GM12864 (cell line): ENCODE data around the gene ADAMTS5.

Experiments used
- DNase-seq: peaks from one replicate; pipeline ENCODE4 v3.0.0-alpha.2; 2011; ENCODE audit warnings: low read depth
- H3K4me3 ChIP-seq: 2 replicates; pipeline ENCODE4 v1.5.1; 2011; ENCODE audit warnings: mild to moderate bottlenecking, low read depth, low read length, control low read depth
- TF ChIP-seq, protein P1 (sequence below): IDR thresholded peaks from 2 replicates; pipeline ENCODE4 v1.5.1; 2011; ENCODE audit warnings: low read depth, mild to moderate bottlenecking, moderate library complexity, low read length, control low read depth, inconsistent platforms; ENCODE audit errors: missing control alignments

ADAMTS5 gene

DNA sequence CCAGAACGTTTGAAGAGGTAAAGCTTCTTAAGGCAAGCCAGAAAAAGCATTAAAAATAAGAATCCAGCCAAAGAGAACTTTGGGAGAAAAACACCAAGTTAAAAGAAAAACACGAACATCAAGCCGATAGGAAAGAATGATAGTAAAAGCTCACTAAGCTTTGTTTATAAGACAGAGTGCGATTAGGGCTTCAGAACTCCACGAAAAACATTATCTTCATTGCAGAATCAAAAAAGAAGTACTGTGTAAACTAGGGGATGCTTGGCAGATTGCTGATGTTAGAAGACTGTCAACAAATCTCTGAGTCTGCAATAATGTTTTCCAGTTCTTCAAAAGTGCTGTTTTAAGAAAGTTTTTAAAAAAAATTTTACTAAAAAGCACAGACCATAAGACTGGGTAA is 30.2 kb downstream of the ADAMTS5 start:
- TF ChIP-seq, protein P1, sequence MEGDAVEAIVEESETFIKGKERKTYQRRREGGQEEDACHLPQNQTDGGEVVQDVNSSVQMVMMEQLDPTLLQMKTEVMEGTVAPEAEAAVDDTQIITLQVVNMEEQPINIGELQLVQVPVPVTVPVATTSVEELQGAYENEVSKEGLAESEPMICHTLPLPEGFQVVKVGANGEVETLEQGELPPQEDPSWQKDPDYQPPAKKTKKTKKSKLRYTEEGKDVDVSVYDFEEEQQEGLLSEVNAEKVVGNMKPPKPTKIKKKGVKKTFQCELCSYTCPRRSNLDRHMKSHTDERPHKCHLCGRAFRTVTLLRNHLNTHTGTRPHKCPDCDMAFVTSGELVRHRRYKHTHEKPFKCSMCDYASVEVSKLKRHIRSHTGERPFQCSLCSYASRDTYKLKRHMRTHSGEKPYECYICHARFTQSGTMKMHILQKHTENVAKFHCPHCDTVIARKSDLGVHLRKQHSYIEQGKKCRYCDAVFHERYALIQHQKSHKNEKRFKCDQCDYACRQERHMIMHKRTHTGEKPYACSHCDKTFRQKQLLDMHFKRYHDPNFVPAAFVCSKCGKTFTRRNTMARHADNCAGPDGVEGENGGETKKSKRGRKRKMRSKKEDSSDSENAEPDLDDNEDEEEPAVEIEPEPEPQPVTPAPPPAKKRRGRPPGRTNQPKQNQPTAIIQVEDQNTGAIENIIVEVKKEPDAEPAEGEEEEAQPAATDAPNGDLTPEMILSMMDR, result no peak
- no peak overlapping the region for H3K4me3 ChIP-seq
- no peak for DNase-seq

DNA sequence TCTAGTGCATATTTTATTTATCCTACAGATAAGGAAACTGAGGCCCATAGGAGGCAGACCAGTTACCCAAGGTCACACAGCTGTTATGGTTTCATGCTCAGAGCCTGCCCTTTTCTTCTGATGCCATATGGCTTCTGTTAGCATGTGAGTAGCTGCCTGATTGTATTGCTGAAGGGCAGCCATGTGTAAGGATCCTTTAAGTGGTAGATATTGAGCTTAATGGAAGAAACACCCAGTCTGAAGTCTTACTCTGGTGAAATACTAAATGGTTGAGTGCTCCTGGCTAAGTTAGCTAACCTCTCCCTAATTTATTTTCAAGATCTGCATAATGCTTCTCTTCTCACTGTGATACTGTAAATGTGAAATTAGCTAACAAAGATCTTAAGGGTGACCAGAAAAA is 30.9 kb downstream of the ADAMTS5 start:
- TF ChIP-seq, protein P1, result no peak
- DNase-seq, result no peak
- no peak overlapping the region for H3K4me3 ChIP-seq

DNA sequence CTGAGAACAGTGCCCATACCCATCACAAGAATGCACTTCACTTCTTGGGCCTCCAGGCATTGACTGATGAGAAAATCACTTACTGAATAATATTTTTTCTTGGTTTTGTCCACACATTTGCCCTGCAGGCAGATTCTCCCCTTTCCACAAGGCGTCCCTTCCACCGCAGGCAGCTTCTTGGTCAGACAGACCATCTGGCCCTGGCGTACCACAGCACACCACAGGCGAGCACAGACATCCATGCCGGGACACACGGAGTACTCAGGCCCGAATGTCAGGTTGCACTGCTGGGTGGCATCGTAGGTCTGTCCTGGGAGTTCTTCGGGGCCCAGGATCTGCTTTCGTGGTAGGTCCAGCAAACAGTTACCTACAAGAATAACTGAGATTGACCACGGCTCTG is 32.5 kb downstream of the ADAMTS5 start:
- no peak for DNase-seq
- TF ChIP-seq, protein P1, result no peak
- no peak overlapping the region for H3K4me3 ChIP-seq

DNA sequence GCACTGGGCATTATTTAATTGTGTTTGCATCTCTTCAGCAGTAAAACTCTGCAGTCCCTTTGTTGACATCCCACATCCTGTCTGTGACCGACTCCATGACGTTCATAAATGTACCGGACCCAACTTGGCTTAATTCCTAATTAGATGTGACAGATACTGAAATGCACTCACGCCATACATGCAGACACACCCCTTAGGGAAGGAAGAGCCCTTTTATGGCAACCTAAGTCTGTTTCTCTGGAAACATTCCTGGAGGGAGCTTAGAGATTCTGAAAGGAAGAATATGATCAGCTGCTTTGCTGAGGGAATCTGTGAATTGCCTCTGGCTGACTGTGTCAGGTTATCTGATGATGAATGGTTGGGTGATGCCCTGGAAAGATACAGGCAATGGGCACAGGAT is 33.4 kb downstream of the ADAMTS5 start:
- DNase-seq, result no peak
- H3K4me3 ChIP-seq, result no peak overlapping the region
- TF ChIP-seq, protein P1, result no peak

DNA sequence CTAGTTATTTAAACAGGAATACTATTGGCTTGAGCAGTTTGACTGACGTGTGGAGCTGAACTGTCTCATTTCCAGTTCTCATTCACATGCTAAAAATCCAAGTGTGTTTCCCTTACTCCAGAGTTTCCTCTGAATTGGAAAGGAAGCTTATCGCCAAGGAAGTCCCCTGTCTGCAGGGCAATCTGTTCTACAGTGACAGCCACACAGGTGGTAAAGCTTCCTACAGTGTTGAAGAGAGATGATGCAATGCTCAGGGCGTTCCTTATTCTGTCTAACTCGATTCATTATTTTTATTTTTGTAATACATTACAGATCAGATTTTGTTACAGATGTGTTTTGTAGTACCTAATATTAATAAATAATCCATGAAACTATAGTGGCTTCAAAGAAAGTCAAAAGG is 41.3 kb downstream of the ADAMTS5 start:
- no peak overlapping the region for H3K4me3 ChIP-seq
- DNase-seq, result no peak
- TF ChIP-seq, protein P1, result no peak

DNA sequence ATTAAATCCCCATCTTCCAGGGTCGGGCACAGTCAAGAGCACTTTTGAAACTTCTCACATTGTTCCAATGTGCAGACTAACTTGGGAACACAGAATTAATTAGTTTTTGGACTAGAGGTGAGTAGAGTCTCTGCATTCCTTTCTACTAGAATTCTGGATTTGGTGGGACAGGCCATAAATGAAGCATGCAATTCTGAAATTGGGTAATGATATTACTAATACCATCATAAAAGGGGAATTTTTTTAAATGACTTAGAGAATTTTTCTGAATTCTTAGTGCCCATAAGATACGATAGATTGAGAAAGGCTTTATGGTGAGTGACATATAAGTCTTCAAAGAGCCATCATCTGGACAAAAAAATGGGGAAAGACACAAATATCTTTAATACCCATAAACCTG is 41.8 kb downstream of the ADAMTS5 start:
- TF ChIP-seq, protein P1, result no peak
- no peak for DNase-seq
- no peak overlapping the region for H3K4me3 ChIP-seq

DNA sequence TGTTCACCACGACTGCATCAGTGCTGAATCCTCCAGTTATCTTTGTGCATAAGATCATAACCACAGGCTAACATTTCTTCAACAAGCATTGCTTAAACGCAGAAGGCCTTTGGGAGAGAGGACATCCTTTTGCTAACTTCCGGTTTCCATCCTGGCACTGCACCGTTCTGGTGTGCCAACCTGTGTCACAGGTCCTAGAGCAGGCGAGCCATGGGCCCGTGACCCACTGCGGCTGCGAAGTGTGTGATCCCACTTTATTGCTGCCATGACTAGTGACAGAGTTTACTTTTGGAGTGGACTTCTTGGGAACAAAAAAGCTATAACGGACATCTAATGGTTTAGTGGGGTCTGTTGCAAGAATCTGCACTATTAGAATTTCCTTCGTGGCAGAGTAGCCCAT is 42.9 kb downstream of the ADAMTS5 start:
- TF ChIP-seq, protein P1, result no peak
- DNase-seq, result no peak
- H3K4me3 ChIP-seq, result no peak overlapping the region
